Measurements from ENCODE around the gene ADARB1. TPM values are rescaled to one million over a fixed set of nuclear protein-coding genes. Genes with fewer than 3 reads are reported as not detected.

The ADARB1 gene
- total RNA-seq, 1 donor from 2014 or later = 9.7 TPM

DNA sequence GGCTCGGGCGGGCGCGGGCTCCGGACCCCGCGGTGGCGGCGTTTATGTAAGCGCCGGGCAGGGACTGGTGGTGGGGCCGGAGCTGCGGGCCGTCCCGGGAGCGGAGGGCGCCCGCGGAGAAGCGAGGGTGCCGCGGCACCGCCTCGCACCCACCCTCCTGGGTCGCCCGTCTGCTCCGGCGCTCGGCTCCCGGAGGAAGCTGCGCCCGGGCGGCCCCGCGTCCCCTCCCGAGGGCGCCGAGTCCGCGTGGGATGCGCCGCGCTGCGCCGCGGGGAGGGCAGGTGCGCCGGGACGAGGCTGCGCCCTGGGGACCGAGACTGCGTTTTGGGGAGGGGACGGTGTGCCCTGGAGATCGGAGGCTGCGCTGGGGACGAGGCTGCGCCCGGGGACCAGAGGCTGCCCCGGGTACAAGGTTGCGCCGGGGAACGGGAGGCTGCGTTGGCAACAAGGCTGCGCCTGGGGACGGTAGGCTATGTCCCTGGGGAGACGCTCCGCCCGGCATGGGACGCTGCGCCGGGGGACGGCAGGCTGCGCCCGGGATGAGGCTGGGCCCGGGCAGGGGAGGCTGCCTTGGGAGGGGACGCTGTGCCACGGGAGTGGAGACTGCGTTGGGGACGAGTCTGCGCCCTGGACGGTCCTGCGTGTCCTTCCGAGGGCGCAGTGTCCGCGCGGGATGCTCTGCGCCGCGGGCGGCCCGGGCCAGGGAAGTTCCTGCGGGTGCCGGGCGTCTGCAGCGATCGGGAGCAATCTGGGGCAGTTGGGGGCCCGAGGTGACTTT, 627 bp downstream of the ADARB1 start:
- no peak for DNase-seq (ENCODE audit: low read depth)

DNA sequence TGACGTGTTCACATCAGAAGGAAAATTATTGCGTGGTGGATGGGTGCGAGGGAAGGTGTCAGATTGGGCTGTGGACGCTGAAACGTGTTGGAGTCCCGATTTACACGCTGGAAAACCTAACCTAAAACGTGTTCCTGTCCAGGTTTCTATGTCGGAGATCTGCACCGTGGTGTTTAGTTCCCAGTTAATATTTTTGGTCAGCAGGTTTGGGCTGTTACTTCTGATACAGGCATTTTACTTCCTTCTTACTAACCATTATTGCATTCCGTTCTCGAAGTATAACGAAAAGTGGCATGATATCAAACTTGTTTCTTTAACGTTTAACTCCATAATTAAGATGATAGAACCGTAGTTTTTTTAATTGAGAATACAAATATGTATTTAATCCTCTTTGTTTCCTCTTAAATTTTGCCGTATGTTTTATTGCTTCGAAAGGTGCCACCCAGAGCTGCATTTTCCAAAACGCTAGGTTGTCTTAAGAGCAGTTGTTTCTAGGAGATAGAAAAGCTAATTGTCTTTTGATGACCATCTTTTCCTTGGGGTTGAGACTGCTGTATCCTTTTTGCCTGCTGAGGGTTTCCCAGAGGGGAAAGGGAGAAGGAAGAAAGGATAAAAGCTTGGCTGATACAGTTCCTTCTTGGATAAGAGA, 1.3 kb downstream of the ADARB1 start:
- DNase-seq (ENCODE audit: low read depth) = no peak

DNA sequence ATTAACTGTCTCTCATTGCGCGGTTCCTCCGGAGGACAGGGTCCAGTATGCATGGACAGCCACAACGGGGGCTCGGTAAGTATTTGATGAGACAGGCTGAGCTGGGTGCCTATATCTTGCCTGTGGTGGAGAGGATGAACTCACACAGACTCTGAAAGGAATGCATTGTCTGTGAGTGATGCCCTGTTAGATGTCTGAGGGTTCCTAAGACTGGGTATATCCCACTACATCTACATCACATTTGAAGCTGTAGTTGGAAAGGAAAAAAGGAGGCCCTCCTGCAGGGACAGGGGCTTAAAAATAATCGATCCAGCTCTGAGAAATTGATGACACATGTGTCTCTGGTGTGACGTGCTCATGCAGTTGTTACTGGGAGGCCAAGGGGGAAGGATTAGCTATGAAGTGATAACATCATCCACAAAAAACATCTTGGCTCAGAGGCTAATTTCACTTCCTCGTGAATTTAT, 1.9 kb downstream of the ADARB1 start:
- DNase-seq (ENCODE audit: low read depth) = no peak

DNA sequence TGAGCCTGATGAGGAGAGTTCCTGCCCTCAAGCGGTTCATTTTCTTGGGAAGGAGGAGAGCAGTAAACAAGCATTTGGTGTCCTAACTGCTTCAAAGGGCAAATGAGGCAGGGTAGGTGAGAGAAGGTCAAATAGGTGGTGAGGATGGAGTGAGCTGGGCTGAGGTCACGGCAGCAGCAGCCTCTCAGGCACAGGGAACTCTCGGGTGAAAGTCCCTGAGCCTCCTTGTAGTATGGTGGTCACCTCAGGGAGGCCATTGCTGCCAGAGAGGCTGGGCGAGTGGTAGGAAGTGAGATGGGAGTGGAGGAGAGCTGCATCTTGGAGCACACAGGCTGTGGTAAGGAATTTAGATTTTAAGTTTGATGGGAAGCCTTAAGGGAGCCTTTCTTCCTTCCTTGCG, 4.0 kb downstream of the ADARB1 start:
- no peak for DNase-seq (ENCODE audit: low read depth)

DNA sequence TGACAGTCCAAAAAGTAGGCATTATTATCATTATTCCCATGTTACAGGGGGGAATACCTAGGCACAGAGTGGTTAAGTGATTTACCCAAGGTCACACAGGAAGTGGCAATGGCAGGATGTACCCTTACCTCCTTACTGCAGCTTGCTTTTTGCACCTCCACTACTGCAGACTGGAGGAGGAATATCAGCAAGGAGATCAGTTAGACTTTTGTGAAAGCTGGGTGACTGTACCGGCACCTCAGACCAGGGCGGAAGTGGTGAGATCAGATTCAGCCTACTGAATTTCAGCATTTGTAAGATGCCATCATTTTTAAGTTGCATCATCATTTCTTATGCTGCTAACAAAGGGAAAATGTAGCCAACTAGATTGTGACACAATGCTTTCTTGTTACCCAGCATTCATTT, 4.5 kb downstream of the ADARB1 start:
- peak; percentile 8 for DNase-seq (ENCODE audit: low read depth)

- DNase-seq (ENCODE audit: low read depth) = no peak
Measured at GRCh38 chr21:45079351-45079750, 5.0 kb downstream of the ADARB1 start.

GRCh38 chr21:45080232-45080631, 5.9 kb downstream of the ADARB1 start:
- DNase-seq (ENCODE audit: low read depth) = no peak

DNA sequence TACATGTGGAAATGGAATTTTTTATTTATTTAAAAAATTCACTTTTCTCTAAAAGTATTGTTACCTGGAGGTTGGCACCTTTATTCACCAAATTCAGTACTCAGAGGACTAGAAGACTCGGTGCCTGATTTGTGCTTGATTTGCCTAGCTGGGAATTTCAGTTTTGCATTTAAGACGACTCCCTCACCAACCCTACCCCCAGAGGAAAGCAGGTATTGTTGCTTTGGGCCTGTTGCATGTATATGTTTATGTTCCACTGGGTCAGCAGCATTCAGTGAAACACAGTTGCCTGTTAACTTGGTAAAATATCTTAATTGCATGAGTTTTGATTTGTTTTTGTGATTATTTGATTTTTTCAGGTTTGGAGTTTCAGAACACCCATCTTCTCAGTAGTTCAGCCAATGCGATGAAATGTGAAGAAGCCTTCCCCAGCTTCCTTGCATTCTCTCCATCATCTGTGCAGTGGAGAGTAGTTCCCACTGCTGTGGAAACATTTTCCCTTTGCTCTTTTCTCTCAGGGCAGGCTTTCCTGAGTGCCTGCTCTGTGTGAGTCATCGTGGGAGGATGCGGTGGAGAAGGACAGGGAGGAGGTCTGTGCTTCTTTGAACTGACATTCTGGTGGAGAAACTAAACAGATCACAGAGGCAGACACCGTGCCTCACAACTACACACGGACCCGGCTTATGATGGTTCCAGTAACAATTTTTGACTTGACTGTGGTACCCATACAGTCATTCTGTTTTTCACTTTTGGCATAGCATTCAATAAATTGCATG, 6.4 kb downstream of the ADARB1 start:
- DNase-seq (ENCODE audit: low read depth) = peak; percentile 31

GRCh38 chr21:45081636-45082035, 7.3 kb downstream of the ADARB1 start:
- no peak for DNase-seq (ENCODE audit: low read depth)

DNA sequence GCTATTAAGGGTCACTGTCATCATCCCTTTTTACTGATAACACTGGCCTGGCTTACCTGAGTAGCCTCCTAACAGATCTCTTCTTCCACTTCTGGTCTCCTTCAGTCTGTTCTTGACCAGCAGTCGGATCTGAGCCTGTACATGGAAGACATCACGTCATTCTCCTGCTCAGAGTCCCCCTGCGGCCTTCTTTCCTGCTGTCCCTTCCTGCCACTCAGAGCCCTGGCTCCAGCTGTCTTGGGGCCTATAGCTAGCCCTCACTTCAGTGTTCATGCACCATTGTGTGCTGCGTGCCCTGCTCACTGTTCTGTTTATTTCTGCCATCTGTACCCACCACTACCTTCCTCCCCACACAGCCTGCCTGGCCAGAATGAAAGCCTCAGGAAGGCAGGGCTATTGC, 8.4 kb downstream of the ADARB1 start:
- DNase-seq (ENCODE audit: low read depth) = no peak

GRCh38 chr21:45084121-45084520, 9.7 kb downstream of the ADARB1 start:
- DNase-seq (ENCODE audit: low read depth) = no peak

GRCh38 chr21:45084881-45085536, 10.6 kb downstream of the ADARB1 start:
- DNase-seq (ENCODE audit: low read depth) = no peak

GRCh38 chr21:45085700-45086099, 11.3 kb downstream of the ADARB1 start:
- DNase-seq (ENCODE audit: low read depth) = no peak

- DNase-seq (ENCODE audit: low read depth) = no peak
Measured at GRCh38 chr21:45086337-45086958, 12.1 kb downstream of the ADARB1 start.

GRCh38 chr21:45087022-45087823, 12.8 kb downstream of the ADARB1 start:
- DNase-seq (ENCODE audit: low read depth) = no peak

- no peak for DNase-seq (ENCODE audit: low read depth)
Measured at GRCh38 chr21:45088116-45088515, 13.7 kb downstream of the ADARB1 start.

- no peak for DNase-seq (ENCODE audit: low read depth)
Measured at GRCh38 chr21:45088729-45089128, 14.3 kb downstream of the ADARB1 start.

DNA sequence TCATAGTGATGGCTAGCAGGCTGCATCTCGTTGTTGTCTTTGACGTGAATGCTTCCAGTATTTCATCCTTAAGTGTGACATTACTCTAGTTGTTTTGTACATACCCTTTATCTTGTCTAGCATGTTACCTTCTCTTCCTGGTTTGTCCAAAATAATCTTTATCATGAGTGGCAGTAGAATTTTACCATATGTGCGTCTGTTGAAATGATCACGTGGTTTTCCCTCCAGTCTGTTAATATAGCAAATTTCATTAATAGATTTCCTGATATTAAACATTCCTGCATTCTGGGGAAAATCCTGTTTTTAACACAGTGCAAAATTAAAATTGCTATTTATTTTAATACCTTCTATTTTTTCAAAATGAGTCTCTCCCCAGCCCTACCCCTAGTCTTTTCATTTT, 15.6 kb downstream of the ADARB1 start:
- DNase-seq (ENCODE audit: low read depth) = no peak

GRCh38 chr21:45090966-45091365, 16.6 kb downstream of the ADARB1 start:
- no peak for DNase-seq (ENCODE audit: low read depth)

DNA sequence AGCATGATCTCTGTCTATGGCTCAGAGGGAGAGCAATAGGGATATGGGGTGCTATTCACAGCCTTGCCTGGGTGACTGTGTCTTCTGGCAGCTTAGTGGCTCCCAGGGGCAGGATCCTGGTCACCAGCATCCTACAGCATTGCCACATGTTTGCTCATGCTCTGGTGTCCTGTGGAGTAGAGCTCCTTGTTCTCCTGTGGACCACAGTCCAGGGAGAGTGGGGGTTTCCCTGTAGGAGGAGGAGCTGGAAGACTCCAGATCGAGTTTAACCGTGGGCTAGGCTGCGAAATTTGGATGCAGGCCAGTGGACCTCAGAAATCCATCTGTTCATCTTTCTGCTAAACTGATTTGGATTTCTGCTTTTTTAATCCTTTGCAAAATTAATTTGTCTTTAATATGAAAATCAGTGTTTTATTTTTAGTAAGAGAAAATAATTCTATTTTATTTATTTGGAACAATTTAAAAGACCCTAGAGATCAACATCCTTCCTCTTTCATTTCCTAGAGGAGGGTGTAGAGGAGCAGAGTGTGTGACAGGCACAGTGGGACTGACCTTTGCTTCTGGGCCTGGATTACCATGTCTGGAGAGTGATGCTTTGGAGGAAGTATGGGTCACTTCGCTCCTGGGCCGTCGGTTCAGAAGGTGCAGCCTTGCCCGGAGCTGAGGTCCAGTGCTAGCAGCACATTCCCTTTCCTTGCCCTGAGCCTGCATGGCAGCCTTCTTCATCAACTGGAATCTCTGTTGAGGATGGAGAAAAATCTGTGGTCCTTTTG, 17.4 kb downstream of the ADARB1 start:
- no peak for DNase-seq (ENCODE audit: low read depth)
